GM12865 (cell line): ENCODE data around the gene MCFD2.

Experiments used
- DNase-seq: peaks from one replicate; pipeline ENCODE4 v3.0.0; 2010; ENCODE audit warnings: low read depth
- H3K4me3 ChIP-seq: 2 replicates; pipeline ENCODE4 v1.5.1; 2011; ENCODE audit warnings: mild to moderate bottlenecking, low read depth, low read length, control low read depth
- CTCF ChIP-seq: IDR thresholded peaks from 2 replicates; pipeline ENCODE4 v1.5.1; 2011; ENCODE audit warnings: low read length, control low read depth, low read depth, inconsistent platforms; ENCODE audit not compliant: insufficient read depth; ENCODE audit errors: missing control alignments

Gene MCFD2

DNA sequence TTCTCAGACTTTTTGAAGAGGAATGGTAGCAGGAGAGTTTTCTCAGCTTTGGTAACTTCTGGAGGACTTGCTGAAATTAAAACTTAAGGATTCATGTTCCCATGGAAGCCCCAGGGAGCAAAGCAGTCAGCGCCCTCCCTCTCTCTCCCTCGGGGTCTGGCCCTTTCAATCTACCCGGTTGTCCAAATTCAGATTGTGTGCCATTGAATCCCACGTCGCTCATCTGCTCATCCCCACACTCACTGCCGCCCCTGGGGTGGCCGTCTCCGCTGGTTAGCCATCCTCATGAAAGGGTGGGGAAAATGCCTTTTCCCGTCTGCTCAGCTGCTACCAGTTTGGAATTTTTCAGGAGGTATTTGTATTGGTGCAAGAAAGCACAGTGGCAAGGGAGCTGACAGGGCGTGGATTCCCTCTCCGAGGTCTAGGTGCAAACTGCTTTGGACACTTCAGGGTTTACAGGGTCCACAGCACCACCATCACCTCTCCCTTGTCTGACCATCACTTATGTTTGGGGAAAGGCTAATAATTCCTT, 27.1 kb downstream of the MCFD2 start:
- H3K4me3 ChIP-seq, result no peak overlapping the region
- no peak for DNase-seq
- TF ChIP-seq CTCF, result no peak

DNA sequence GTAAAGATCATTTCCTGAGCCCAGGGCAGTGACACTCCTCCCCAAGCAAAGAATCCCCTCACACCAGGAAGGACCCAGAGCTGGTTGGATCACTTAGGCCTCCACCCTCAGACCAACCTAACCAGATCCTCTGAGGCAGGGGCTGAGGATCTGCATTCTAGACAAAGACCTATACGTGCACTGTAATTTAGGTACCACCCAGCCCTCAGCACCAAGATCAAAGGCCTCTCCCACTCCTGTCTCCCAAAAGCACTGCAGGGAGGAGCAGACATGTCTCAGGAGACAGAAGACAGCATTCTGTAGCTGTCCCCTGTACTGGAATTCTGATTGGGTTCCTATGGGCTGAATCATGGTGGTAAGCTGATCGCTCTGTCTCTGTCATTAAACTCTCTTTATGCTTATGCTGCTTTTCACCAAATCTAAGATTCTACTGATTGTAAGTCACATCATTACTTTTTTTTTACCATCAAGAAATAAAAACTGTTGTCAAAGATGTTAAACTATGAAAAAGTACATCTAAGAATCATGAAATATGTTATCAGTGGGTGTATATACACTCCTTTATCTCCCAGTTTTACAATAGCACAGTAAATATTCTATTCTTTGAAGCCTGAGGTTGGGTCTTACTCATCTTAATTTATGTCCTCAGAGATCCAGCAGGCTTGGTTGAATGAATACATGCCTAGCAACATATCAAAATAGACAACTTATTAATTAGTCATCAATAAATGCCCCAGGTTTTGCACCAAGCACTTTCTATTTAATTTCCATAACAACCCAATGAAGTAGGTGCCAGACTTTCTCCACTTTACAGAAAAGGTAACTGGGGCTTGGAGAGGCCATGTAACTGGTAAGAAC, 28.3 kb downstream of the MCFD2 start:
- TF ChIP-seq CTCF, result no peak
- no peak overlapping the region for H3K4me3 ChIP-seq
- DNase-seq, result no peak

GRCh38 chr2:46886268-46887027, 29.2 kb downstream of the MCFD2 start:
- H3K4me3 ChIP-seq, result no peak overlapping the region
- no peak for TF ChIP-seq CTCF
- no peak for DNase-seq

DNA sequence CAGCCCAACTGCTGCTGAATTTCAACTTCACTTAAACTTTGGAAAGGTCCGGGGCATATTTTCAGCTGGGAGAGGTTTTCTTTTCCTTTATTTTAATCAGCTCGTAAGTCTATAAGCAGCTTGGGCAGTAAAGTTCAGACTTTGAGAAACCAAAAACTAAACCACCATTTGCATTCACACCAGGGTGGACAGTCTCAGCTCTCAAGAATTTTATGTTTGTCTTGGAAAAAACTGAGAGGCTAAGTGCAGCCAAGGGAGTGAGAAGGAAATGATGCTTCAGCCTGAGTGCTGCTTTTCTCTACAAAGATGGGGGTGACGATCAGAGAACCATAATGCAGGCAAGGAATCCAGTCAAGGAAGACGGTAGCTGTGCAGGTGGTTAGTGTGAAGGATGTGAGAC, 30.2 kb downstream of the MCFD2 start:
- H3K4me3 ChIP-seq, result no peak overlapping the region
- no peak for TF ChIP-seq CTCF
- no peak for DNase-seq

GRCh38 chr2:46879511-46879910, 36.1 kb downstream of the MCFD2 start:
- H3K4me3 ChIP-seq, result no peak overlapping the region
- DNase-seq, result no peak
- no peak for TF ChIP-seq CTCF

- no peak overlapping the region for H3K4me3 ChIP-seq
- TF ChIP-seq CTCF, result no peak
- no peak for DNase-seq
Measured at GRCh38 chr2:46878886-46879285, 36.7 kb downstream of the MCFD2 start.
